SKM-1 treated with dmso at 0.1 percent for 144 hours (cell line): ENCODE data around the gene FRAT2.
"Not testable (repeated sequence)": the region's sequence is repeated elsewhere in the genome, so short reads cannot be mapped to it uniquely, and the experiment has no call there.

Experiments used
- DNase-seq: peaks from one replicate; lab custom pipeline; 2025; ENCODE audit not compliant: unreplicated experiment; lab: John Stamatoyannopoulos, UW

FRAT2 gene

DNA sequence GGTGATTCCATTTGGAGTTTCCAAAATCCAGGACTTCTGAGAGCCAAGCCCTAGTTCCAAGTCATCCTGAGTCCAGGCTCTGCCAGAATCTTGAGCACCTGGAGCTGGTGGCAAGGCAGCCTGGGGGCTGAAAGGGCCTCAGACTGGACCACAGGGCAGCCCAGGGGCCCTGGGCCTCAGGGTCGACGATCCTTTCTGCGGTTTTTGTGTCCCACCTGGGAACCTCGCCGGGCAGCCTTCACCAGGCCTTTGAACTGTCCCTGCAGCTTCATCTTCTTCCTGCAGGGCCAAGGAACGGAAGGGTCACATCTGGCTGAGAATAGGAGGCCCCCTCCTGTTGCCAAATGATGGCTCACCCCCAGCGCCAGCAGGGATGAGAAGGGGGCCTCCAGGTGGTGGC lies 22.4 kb upstream of the FRAT2 start:
- no peak for DNase-seq

DNA sequence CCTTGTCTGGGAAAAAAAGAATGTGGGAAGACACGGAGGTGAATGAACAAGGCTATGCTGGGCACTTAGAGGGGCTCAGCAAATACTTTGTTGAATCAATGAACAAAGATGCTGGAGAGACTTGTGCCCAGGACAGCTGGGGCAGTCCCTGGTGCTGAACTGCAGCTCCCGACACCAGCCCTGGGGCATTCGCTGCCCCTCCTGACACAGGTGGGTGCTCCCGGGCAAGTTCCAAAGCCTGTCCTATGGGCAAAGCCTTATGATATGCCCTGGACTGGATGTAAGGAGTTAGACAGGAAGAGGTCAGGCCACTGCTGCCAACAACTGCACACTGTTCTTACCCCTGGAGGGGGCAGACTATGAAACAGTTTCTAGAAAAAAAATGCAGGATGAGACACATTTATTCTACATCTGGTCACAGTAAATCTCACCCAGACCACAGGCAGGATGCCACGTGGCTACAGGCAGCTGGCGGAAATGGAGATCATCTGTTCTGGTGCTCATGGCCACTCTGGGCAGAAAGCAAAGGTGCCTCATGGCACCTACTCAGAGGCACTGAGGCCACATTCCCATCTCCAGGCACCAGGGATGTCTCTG lies 21.9 kb upstream of the FRAT2 start:
- DNase-seq, result no peak

DNA sequence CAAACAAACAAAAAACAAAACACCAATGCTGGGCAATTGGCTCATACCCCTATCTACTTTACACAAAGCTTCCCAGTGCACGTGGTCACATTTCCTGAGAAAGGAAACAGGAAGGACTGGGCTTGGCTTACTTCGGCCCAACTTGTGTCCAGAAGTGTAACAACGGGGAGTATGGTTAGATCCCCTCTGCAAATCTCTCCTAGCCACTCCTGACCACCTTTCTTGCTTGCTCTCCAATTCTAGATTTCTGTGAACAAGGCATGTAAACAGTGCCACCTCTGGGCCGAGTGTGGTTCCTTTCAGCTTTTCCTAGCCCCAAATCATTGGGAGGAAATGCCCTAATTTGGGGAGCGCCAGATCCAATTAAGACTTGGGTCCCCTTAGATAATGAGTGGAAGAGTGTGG lies 21.0 kb upstream of the FRAT2 start:
- no peak for DNase-seq

DNA sequence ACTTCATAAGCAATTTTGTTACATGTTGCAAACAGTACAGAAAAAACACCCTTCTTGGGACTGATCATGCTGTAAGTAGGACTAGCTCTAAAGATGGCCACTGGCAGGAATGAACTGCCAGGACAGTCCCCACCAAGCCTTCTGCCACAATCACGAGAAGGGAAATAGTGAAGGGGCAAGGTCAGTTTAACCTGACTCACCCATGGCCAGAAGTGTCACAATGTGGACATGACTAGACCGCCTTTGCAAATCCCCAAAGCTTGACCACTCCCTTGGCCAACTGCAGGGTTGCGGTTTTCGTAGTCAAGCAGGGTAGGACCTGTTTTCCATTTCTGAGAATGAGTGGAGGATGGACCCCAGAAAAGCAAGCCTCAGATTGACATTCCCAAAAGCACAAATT lies 19.4 kb upstream of the FRAT2 start:
- DNase-seq, result peak; percentile 73

DNA sequence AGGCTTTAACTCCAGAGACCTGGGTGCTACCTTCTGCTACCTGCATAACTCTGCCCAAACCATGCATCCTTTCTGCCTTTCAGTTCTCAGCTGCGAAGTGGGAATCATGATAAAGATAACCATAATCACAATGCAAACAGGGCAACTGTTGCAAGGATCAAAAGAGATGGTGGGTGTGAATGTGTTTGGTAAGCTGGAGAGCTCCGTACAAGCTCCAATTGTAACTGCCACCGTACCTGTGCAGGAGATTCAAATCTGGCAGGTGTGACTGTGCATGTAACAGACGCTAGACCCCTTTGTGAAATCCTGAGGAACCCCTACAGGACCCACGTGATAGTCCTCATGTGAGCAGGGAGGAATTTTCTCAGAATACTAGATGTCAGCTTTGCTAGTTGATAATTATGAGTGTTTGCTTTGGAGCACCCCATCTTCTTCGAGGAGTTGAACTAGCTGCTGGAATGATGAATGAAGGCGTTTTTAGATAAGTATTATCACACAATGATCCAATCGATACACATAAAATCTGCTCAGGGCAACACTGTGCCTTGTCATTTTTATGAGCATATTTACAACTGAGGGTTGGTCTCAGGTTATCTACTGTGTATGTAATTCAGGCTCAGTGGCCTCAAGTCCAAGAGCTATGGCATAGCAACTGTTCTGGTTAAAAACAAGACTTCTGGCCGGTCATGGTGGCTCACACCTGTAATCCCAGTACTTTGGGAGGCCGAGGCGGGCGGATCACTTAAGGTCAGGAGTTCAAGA lies 15.4 kb upstream of the FRAT2 start:
- no peak for DNase-seq

DNA sequence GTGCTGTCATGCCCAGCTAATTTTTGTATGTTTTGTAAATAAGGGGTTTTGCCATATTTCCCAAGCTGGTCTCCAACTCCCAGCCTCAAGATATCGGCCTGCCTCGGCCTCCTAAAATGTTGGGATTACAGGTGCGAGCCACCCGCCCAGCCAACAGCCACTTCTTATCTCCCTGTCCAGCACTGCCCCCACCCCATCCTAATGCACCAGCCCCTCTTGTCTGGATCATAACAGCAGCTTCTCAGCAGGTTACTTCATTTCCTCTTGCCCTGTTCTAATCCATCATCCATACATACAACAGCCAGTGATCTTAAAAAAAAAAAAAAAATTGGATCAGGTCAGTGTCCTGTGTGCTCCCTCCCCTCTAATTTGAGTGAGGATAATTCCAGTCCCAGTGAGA lies 12.8 kb upstream of the FRAT2 start:
- no peak for DNase-seq

DNA sequence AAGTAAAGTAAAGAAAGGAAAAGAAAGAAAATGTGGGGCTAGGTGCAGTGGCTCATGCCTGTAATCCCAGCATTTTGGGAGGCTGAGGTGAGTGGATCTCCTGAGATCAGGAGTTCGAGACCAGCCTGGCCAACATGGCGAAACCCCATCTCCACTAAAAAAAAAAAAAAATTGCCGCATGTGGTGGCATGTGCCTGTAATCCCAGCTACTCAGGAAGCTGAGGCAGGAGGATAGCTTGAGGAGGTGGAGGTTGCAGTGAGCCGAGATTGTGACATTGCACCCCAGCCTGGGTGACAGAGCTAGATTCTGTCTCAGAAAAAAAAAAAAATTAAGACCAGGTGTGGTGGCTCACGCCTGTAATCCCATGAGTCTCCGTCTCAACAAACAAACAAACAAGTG lies 9.1 kb upstream of the FRAT2 start:
- not testable (repeated sequence) for DNase-seq

DNA sequence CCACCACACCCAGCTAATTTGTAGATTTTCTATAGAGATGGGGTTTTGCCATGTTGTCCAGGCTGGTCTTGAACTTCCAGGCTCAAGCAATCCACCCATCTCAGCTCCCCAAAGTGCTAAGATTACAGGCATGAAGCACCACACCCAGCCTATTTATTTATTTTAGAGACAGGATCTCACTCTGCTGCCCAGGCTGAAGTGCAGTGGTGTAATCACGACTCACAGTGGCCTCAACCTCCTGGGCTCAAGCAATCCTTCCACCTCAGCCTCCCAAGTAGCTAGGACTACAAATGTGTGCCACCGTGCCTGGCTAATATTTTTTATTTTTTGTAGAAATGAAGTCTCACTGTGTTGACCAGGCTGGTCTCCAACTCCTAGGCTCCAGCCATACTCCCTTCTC lies 6.9 kb upstream of the FRAT2 start:
- no peak for DNase-seq

DNA sequence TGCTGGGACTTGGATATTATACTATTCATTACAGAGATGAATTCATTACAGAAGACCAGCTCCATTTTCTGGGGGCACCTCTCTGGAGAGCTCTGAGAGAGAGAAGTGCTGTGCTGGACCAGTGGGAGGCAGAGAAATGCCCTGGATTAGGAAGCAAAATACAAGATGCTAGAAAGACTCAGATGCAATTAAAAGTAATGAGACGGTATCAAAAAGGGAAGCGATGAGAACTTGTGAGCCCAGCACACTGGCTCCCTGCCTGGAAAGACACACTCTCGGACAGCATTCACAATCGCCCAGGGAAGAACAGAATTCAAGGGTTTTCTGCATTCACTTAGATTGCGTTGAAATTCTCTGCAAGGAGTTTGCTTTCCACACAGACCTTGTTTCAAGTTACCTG lies 3.5 kb upstream of the FRAT2 start:
- DNase-seq, result no peak

DNA sequence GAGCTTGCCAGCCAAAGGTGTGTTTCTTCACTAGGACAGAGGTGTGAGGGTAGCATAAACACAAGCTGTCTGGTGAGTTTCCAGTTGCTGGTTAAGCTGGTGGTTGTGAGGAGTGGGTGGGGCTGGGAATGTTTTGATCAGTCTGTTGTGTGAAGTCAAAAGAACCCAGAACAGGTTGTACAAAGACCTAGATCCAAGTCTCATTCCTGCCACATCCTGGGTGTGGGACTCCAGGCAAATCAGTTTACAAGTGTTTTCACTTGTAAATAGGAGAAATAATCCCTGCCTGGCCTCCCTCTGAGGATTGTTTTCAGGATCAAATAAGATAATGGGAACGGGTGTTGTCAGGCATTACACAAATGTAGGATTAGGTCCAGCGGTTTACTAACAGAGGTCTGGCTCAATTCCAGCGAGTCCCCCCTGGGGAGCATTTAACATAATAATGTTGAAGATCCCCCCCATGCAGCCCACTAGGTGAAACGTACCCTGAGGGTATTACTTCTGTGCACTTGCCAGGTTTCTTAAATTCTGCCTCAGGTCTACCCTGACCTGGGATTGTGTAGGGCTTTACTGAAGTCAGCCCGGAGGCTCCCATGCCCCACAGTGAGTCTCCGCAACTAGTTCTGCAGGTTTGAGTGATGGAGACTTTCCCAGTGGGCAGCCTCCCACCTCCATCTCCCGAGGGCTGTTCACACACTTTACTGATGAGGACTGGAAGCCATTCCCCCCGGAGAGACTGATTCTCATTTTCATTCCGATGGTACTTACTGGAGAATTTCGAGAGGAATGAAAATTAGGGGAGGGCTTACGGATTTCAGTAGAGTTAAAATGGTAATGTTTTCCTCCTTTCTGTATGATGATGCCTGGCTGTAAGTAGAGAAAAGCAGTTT lies 2.7 kb upstream of the FRAT2 start:
- no peak for DNase-seq

DNA sequence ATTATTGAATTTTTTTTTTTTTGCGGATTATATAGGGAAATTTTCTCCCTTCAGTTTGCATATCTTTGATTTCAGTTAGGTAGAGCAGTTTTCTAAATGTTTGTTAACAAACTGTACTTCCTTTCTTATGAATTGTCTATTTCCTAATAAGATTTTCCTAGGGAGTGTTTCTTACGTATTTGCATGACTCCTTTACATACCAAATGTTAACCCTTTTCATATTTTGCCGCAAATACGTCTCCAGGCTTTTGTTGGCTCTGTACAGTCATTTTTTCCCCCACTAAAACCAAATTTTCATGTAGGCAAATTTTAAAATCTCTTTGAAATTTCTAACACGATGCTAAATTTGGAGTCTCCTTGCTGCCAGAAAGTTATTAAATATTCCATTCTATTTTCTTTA lies 1.9 kb upstream of the FRAT2 start:
- DNase-seq, result no peak

DNA sequence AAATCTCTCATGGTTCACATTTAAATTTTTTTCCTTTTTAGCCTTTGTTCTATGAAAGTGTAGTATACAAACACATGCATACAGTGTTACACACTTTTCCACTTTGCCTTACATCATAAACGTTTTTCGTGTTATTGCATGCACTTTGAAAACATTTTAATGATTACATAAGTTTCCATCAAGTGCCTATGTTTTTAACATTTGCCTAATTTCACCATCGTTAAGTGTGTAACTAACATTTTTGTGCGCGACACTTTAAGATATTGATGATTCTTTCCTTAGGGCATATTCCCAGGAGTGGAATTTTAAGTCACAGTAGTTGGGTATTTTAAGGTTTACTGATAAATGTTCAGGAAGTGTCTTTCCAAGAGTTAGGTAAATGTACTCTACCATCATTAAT lies 1.5 kb upstream of the FRAT2 start:
- DNase-seq, result no peak

DNA sequence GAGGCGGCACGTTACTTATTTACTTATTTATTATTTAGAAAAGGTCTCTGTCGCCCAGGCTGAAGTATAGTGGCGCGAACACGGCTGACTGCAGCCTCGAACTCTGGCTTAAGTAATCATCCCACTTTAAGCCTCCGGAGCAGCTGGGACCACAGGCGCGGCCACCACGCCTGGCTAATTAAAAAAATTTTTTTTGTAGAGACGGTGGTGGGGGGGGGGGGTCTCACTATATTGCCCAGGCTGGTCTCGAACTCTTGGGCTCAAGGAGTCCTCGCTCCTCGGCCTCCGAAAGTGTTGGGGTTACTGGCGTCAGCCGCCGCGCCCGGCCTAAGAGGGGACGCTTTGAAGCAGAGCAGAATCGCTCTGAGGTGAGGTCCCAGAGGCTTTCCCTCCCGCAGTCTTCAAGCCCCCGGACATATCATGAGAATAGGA lies 675 bp upstream of the FRAT2 start:
- no peak for DNase-seq

DNA sequence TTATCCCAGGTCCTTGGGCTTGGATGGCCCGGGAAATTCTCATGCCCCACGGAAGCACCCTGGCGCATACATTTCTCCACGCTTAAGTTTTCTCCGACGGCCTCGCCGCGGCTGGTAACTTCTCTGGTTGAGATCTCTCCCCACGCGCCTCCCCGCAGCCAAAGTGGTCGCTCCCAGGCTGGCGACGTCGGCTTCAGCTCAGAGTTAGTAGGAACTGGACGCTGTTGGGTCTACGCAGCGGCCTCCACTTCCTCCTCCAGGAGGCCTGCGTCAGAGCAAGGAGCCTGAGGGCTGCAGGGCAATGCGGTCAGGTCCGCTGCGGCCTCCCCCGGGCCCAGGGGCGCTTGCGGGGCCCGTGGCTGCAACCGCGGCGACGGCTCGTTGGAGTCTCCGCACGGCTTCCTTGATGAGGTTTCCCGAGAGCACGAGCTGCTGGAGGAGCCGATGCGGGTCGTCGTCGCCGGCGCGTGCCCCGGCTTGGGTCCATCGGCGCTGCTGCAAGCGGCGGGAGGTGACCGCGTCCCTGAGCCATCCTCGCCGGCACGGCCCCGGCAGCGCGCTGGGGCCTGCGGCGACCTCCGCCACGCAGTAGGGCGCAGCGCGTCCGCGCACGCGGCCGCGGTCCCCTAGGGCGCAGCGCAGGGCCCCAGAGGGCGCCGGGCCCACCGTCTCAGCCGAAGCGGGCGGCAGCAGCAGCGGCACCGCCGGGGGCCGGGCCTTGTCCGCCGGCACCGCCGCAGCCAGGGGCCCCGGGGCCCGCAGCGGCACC lies 744 bp downstream of the FRAT2 start:
- peak; percentile 65 for DNase-seq

DNA sequence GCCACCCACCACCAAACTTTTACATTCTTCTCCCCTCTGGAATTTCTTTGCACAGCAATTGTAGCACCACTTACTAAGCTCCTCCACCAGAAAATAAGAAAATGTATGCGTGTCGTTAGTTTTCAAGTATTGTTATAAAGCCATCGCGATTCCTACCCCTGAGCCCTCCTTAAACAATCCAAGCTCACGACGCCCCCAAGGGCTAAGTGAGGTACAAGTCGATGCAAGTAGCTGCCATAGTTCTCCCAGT lies 1.3 kb downstream of the FRAT2 start:
- no peak for DNase-seq

DNA sequence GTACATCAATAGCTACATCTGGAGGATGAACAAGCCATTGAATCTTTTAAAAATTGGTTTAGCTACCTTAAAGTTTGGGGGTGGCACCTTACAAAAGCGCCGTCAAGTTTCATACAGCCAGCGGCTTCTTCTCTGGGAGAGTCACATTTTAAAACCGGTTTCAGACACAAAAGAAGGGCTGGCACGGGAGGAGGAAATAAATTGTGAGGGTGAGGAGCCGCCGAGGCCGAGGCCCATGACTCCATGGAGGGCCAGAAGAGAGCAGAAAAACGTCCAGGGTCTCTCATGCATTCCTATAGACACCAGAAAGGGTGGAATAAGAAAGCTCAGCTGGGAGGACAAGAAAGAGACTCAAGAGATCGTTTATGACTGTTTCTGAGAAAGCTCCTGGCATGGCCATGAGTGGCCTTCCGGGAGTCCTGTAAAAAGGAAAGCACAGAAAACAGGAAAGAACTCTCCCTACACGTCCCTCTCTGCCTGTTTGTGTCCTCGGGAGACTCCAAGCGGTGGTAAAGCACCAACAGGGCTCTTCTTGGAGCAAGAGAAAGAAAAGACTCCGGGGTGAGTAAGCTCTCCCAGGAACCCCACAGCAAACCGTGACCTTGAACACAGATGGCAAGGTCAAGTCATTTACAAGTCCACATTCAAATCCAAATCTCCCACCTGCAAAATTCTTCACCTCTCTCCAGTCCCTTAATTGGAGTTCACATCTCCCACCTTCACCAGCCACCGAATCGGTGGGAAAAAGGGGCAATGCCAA lies 1.8 kb downstream of the FRAT2 start:
- no peak for DNase-seq

DNA sequence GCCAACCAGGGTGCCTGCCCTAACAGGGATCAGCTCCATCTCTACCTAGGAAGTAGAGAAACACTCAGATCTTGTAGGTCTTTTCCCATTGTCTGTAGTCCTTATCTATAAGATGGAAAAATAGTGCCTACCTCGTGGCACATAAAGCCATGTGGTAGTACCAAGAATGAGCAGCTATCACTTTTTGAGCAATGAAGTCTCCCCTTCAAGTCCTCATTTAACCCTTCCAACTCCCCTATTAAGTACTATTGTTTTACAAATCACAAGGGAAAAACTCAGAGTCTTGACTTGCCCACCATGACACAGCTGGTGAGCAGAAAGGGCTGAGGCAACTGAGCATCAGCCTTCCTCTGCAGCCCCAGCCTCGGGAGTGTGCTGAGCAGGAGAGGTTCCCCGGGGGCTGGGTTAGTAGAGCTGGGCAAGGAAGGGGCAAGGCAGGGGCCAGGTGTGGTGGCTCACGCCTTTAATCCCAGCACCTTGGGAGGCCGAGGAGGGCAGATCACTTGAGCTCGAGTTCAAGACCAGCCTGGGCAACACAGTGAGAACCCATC lies 3.3 kb downstream of the FRAT2 start:
- DNase-seq, result no peak

DNA sequence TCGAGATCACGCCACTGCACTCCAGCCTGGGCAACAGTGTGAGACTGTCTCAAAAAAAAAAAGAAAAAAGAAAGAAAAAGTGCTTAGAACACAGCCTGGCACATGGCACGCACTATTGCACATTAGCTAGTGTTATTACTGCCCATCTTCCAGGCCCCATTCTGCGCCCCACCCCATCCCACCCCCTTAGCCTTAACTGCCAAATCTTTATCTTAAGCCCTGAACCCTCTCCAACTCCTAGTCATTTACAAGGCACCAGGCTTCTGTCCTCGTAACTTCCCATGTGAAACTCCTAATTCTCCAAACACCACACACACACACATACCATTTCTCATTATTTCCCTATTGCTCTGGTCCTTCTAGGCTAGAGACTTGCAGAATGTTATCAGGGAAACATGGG lies 4.8 kb downstream of the FRAT2 start:
- no peak for DNase-seq

DNA sequence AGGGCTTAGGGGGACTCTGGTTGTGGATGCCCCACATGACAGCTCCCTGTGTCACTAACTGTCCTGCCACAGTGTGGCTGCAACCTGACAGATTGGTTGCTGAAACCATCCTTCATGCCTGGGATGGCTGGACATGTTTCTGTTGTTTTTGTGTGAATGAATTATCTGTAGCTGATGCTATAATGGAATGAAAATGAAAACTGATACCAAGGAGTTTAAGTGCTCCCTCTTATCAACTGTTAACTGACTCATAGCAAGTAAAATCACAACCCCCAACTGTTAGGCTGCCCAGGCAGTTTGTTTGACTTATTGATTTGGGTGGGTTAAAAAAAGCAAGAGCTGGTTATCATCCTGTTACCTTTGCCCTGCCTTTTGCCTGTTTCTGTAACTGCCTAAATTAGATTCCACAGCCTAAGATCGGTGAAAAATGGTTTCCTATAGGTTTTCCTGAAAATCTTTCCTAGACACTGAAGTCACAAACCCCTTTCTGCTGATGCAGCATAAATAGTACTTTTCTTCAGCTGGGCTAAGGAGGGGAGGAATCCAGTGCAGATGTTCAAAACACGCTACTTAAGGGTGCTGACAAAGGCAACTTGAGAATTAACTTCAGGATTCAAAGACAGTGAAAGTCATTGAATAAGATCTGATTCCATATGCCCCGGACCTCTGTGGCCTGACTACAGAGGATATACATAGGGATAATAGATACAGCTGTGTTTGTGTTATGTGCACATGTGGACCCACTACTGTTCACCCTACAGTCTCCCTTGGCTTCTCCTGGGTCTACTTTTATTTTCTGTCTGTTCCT lies 5.7 kb downstream of the FRAT2 start:
- DNase-seq, result no peak
